KOPT-K1 (cell line): ENCODE measurements around the gene METTL25B.

Source experiments
- H3K27ac ChIP-seq: fragments of 200-600 bp; sonication (generic); 2 replicates; pipeline ENCODE4 v1.5.1; 2016; ENCODE audit warnings: antibody characterized with exemption, mild to moderate bottlenecking, low read depth, low read length; ENCODE audit not compliant: poor library complexity, severe bottlenecking
- H3K36me3 ChIP-seq: fragments of 200-600 bp; sonication (generic); 2 replicates; pipeline ENCODE4 v1.5.1; 2017; ENCODE audit warnings: antibody characterized with exemption, mild to moderate bottlenecking, low read length, moderate library complexity; ENCODE audit not compliant: insufficient read depth
- H3K9me3 ChIP-seq: fragments of 200-600 bp; sonication (generic); 2 replicates; pipeline ENCODE4 v1.5.1; 2017; ENCODE audit warnings: antibody characterized with exemption, low read length, mild to moderate bottlenecking; ENCODE audit not compliant: insufficient read depth, poor library complexity, severe bottlenecking

The METTL25B gene

GRCh38 chr1:156693848-156694689 lies 34.2 kb upstream of the METTL25B start:
- no peaks in the 10 kb centered on the region for H3K36me3 ChIP-seq
- H3K9me3 ChIP-seq: no peaks in the 10 kb centered on the region
- H3K27ac ChIP-seq: no peak overlapping the region

DNA sequence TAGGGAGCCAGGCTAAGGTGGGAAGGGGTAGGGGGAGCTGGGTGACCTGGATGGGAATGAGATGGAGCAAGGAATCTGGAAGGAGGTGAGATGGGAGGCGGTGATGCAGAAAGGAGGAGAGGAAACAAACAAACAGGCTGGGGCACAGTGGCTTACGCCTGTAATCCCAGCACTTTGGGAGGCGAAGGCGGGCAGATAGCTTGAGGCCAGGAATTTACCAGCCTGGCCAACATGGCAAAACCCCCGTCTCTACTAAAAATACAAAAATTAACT lies 33.6 kb upstream of the METTL25B start:
- H3K36me3 ChIP-seq: no peaks in the 10 kb centered on the region
- H3K9me3 ChIP-seq: no peaks in the 10 kb centered on the region
- no peak overlapping the region for H3K27ac ChIP-seq

DNA sequence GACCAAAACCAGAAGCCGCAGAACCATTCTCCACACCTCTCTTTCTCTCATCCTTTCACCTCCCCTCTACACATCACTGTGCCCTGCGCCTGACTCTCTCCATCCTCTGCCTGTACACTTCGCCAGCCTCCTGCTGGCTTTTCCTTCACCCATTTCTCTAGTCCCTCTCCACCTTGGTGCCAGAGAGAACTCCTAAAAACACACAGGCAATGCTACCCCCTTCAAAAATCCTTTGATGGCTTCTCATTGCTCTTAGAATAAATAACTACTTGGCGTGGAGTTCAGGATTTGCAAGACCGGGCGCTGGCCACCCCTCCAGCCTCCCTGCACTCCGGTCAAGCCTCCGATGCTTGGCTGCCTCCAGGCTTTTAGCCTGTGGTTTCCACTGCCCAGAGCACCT lies 31.5 kb upstream of the METTL25B start:
- Histone ChIP-seq H3K36me3 (no peaks in the 10 kb centered on the region), H3K27ac (no peak overlapping the region), H3K9me3 (no peaks in the 10 kb centered on the region)

DNA sequence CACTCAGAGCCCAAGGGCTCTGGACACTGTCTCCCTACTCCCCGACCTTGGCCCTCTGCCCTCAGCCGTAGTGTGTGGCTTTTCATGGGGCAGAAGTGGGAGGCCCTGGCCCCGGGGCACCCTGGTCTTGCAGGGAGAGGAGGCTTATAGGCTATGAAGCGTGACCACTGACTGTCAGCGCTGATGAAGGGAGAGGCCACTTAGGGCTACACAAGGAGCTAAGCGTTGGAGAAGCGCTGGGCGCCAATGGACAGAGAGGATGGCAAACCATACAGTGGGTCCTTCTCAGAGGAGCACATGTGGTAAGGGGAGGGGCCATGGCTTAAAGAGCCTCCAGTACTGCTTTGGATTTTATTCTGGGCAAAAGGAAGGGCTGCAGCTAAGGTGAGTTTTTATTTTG lies 30.8 kb upstream of the METTL25B start:
- no peaks in the 10 kb centered on the region for H3K9me3 ChIP-seq
- H3K36me3 ChIP-seq: no peaks in the 10 kb centered on the region
- no peak overlapping the region for H3K27ac ChIP-seq

DNA sequence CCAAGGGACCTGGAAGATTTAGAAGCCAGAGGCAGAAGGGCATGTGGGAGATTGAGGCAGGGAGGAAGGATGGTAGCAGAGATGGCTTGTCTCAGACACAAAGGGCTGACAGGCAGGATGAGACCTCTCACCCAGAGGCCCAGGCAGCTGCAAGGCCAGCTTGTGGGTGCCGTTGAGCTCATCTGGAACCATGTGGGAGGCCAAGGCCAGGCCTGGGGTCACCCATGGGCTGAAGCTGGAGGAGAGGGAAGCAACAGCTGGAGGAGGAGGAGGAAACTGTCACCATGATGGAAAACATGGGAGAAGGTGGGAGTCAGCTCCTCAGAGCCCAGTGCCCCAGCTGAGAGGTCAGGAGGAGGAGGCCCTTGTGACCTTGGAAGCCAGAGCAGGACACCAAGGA lies 29.3 kb upstream of the METTL25B start:
- no peaks in the 10 kb centered on the region for H3K9me3 ChIP-seq
- no peaks in the 10 kb centered on the region for H3K36me3 ChIP-seq
- H3K27ac ChIP-seq: no peak overlapping the region

DNA sequence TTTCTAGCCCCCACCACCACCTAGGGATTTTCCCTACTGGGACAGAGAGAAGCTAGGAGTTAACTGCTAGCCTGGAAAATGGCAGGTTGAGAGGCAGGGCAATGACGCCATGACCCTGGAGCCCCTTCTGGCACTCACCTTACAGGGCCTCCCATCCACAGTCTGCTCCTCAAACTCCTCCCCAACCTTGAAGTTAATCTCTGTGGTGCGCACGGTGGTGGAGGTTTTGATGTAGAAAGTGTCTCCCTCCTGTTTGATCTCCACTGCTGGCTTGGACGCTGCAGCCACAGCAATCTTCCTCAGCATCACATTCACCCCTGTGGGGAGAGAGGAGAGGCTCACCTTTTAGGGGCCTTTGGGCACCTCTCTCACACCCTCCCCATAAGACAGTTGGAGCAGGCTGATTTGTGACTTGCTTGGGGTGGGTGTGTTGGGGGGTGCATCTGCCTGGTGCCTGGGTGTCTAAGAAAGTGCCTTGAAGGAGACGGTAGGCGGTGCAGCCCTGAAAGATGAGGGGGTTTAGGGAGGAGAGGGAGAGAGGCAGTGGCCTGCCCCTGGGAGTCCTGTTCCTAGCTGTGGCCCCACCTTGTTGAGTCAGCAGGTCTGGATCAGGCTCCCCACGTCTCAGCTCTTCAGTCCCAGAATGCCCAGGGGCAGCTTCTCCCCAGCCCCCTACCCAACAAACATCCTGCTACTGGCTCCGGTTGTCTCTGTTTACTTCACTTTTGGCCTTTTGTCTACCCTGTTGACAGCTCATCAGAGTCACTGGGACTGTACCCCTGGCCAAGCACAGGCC lies 27.3 kb upstream of the METTL25B start:
- no peaks in the 10 kb centered on the region for H3K36me3 ChIP-seq
- H3K9me3 ChIP-seq: no peaks in the 10 kb centered on the region
- H3K27ac ChIP-seq: no peak overlapping the region

DNA sequence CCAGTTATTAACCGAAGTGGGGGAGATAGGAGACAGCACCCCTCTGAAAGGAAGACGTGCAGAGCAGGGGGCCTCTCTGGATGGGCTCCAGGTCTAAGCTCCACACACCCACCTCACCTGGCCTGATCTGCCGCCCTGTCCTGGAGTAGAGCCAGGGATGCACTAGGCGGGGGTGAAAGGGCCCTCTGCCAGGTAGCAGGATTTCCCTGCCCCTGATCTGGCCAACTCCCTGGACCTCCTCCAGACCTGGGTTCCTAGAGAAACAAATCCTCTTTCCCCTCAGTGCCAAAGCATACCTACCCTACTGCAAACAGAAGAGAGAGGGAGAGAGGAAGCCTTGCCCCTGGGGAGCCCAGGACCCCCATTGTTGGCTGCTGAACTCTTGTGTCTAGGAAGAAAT lies 24.9 kb upstream of the METTL25B start:
- Histone ChIP-seq H3K36me3 (no peaks in the 10 kb centered on the region), H3K9me3 (no peaks in the 10 kb centered on the region), H3K27ac (no peak overlapping the region)

DNA sequence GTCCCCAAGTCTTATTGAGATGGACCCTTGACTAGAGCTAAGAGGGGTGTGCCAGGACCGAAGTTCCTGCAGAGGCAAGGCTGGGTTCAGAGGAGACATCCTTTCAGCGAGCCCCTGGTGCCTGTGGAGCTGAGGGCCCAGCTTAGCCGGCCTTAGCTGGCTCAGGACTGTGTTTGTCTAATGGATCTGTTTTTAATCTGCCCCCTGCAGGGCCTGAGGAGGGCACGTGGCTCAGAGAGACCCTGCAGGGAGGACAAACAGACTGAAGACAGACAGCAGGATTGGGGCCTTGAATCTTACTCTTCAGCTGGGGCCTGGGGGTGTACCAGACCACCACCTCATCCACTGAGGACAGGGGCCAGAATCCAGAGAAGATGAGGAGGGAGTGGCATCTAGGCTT lies 24.5 kb upstream of the METTL25B start:
- Histone ChIP-seq H3K36me3 (no peaks in the 10 kb centered on the region), H3K9me3 (no peaks in the 10 kb centered on the region), H3K27ac (no peak overlapping the region)

- no peaks in the 10 kb centered on the region for H3K9me3 ChIP-seq
- H3K36me3 ChIP-seq: no peaks in the 10 kb centered on the region
- H3K27ac ChIP-seq: no peak overlapping the region
These were observed 24.0 kb upstream of the METTL25B start for GRCh38 chr1:156704166-156704711.

DNA sequence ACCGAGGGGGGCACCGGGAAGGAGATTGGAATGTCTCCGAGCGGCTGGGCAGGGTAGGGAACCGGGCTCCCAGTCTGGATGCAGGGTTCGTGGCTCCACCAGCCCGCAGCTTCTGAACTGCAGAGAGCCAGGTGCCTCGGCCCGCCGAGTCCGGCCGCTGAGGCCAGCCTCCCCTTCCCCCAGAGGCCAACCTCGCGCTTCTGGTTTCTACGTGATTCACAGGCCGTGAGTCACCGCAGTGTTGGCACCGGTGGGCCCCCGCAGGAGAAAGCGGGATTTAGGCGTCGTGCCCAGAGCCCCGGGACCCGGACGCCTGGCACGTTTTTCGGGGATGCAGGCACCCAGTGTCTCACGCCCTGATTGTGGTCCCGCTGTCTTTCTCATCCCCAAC lies 23.3 kb upstream of the METTL25B start:
- no peak overlapping the region for H3K27ac ChIP-seq
- H3K36me3 ChIP-seq: no peaks in the 10 kb centered on the region
- H3K9me3 ChIP-seq: no peaks in the 10 kb centered on the region

DNA sequence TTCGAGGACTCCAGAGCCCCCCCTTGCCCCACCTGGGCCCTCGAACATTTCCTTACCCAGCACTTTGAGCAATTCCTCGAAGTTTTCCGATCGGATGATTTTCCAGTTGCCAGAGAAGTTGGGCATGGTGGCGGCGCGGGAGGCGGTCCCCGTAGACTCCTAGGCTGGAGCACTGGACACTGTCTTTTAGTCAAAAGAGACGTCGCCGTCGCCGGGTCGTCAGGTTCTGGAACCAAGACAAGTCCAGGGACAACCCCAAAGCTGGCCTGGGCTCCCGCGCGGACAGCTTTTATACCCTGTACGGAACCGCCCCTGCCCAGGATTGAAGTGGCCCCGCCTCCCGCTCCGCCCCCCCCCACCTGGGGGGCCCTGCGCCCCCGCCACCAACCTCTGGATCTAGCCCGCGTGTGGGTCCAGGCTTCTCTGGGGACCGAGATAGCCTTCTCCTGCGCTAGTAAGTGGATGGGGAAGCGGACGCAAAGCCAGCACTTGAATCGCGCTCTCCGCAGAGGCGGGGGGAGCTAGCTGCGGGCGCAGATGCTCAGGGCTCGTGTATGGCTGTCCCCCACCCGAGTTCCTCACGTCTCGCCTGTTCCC lies 22.9 kb upstream of the METTL25B start, which contains the start of gene CRABP2:
Gene CRABP2 (minus strand): TSS at position 263 of the 597 bp plus-strand sequence. CDS start 137 bp downstream, at position 126.
- no peak within 1 kb of the TSS for H3K27ac ChIP-seq
- no peaks in the 10 kb centered on the region for H3K9me3 ChIP-seq
- no peaks in the 10 kb centered on the region for H3K36me3 ChIP-seq

DNA sequence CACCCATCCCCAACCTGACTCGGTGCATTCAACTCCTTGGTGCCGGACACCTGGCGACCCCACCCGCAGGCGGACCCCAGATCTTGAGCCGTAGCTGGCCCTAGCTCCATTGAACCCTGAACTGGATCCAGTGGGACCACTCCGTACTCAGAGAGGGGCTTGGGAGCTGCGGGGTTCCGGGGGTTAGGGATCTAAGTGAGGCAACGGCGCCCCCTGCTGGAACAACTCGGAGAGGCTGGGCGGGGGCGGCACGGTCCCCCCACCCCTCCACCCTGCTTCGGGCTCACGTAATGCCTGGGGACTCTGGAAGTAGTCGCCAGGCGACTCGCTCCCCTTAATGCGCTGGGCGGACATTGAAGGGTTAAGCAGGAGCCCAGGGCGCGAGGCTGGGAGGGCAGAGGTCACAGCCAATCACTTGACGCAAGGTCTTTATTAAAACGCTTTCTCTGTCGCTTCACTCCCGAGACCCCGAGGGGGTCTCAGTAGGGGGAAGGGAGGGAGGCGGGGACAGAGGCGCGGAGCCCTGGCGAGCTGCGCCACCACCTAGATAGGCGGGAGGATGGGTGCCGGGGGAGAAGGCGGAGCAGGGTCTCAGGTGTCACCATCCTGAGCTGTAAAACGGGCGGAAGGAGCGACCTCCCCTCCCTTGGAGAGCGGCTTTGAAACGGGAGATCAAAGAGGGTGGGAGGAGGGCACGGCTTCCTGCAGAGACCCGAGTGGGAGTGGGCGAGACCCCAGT lies 22.2 kb upstream of the METTL25B start:
- Histone ChIP-seq H3K9me3 (no peaks in the 10 kb centered on the region), H3K27ac (no peak overlapping the region), H3K36me3 (no peaks in the 10 kb centered on the region)

DNA sequence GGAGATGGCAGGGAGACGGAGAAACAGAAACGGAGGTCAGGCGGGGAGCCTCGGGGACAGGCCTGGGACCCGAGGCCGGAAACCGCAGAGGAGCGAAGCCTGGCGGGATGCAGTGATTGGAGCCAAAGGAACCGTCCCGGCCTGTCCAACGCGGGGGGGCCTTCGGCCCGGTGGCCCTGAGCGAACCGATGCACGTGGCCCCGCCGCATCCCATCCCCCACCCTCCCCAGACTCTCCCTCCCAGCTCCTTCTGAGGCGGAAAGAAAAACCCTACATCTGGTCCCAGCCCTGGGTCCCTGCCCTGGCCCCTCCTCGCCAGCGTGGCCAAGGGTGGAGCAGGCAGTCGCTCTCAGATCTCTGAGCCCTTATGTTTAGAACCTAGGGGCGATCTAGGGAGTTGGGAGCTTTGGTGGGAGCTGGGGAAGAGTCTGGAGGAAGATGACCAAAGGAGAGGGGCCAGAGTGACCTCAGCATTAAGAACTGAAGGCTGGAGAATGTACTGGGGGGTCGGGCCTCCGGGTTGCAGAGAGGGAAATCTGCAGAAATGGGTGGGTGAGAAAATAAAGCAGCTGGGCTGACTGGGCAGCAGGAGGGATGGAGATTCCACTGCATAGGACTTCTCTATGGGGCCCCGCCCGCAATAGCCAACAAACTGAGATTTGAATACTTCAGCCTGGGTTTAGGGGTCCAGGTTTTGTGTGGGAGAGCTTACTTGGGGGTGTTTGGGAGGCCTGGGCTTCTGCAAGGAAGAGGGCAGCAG lies 21.4 kb upstream of the METTL25B start:
- no peaks in the 10 kb centered on the region for H3K36me3 ChIP-seq
- H3K27ac ChIP-seq: no peak overlapping the region

More for the DNA sequence above, 21.4 kb upstream of the METTL25B start:
- no peaks in the 10 kb centered on the region for H3K9me3 ChIP-seq
